ENCODE results near the gene DUOXA2.

- TF ChIP-seq PKNOX1 (IDR thresholded peaks at IDR 0.05) (no peak), FOXK2 (IDR thresholded peaks at IDR 0.05) (no peak), TARDBP (IDR thresholded peaks at IDR 0.05) (no peak), NFRKB (IDR thresholded peaks at IDR 0.05) (no peak), FOXM1 (IDR thresholded peaks at IDR 0.05; ENCODE audit: borderline replicate concordance) (no peak)
These were observed 48.8 kb downstream of the DUOXA2 start for GRCh38 chr15:45162771-45163507.

Data from HEK293T (cell line).